Esophagus muscularis mucosa (tissue), 4 donors: ENCODE measurements around the gene CISH. TPM values are rescaled to one million over a fixed set of nuclear protein-coding genes. Genes with fewer than 3 reads are reported as not detected.

Experiments
- DNase-seq: peaks from one replicate; pipeline ENCODE4 v3.0.0-alpha.2; 2017; ENCODE audit errors: extremely low spot score
- H3K27ac ChIP-seq, 4 donors: fragments of 200-600 bp; sonication (generic); replicated peaks in 1 of 4; 1 replicate in 3 of 4; 2 replicates in 1 of 4; pipeline ENCODE4 v1.5.1; 2016 to 2019; ENCODE audit warnings: mild to moderate bottlenecking in 1 of 4
- H3K27me3 ChIP-seq, 4 donors: fragments of 200-600 bp; sonication (generic); one replicate each; pipeline versions ENCODE4 v1.5.1 to v1.6.0; 2016 to 2019
- H3K36me3 ChIP-seq, 4 donors: fragments of 200-600 bp; sonication (generic); one replicate each; pipeline ENCODE4 v1.5.1; 2016 to 2019
- H3K4me1 ChIP-seq, 4 donors: fragments of 200-600 bp; sonication (generic); one replicate each; pipeline ENCODE4 v1.5.1; 2016 to 2019
- H3K4me3 ChIP-seq, 4 donors: fragments of 200-600 bp; sonication (generic); 1 replicate in 2 of 4; 2 replicates in 2 of 4; pipeline ENCODE4 v1.5.1; 2016 to 2019; ENCODE audit warnings: mild to moderate bottlenecking in 4 of 4, moderate library complexity in 1 of 4
- H3K9me3 ChIP-seq, 4 donors: fragments of 200-600 bp; sonication (generic); 1 replicate in 3 of 4; 2 replicates in 1 of 4; pipeline ENCODE4 v1.5.1; 2016 to 2019
- EP300 ChIP-seq: sonication (generic); formaldehyde crosslinking; IDR thresholded peaks from one replicate; pipeline ENCODE4 v1.6.1; 2017; ENCODE audit warnings: antibody characterized with exemption
- POLR2A ChIP-seq: fragments of 450-650 bp; IDR thresholded peaks from one replicate; pipeline ENCODE4 v1.6.1; 2017; ENCODE audit warnings: antibody characterized with exemption, moderate library complexity, mild to moderate bottlenecking, low read depth
- POLR2AphosphoS5 ChIP-seq, 2 donors: sonication (generic); formaldehyde crosslinking; IDR thresholded peaks; one replicate each; pipeline ENCODE4 v1.6.1; 2017; ENCODE audit warnings: antibody characterized with exemption in 2 of 2
- WGBS: methylation state at CpG from one replicate; pipeline ENCODE4 v1.1.5; 2018; 5-methylcytosine and 5-hydroxymethylcytosine counted together
- intact Hi-C: fragments of 100-400 bp; cut with DNase I; formaldehyde crosslinking; loops from one replicate; pipeline ENCODE4 v1.15.1; 2023
- total RNA-seq, 4 donors: library from RNA; depleted of rRNA; stranded (reverse); fragments of >200 nt; gene quantifications; one replicate each; pipeline versions ENCODE4 v1.1.0 to v1.2.1, GENCODE V29; 2016
- TF ChIP-seq, protein P1 (sequence below), 3 experiments: fragments of 200-600 bp in 2 of 3; fragments of 450-650 bp in 1 of 3; sonication (generic) in 2 of 3; IDR thresholded peaks; one replicate each; pipeline ENCODE4 v1.5.1; 2017 to 2019; ENCODE audit warnings: antibody characterized with exemption in 3 of 3, mild to moderate bottlenecking in 2 of 3, moderate library complexity in 1 of 3

Gene CISH
- total RNA-seq, 4 donors from 2014 or later, result 1.7 to 26.7 (median 4.4) TPM

- Histone ChIP-seq H3K36me3 (peaks cover 3 to 53% (median 34%) of the 10 kb centered on the region in 4 donors), H3K27ac (peak overlapping the region in 1 of 4 donors; percentile 64), H3K27me3 (no peaks in the 10 kb centered on the region), H3K4me1 (peaks cover 14 to 40% (median 34%) of the 10 kb centered on the region in 4 donors), H3K4me3 (no peak overlapping the region), H3K9me3 (no peaks in the 10 kb centered on the region)
- DNase-seq, result no peak
- WGBS, result 87% methylated on average over 4 of the region's 4 CpGs
- intact Hi-C loops, result loop anchor here (1.0 to 5.0 kb wide), 2 partner anchors 42 to 804 kb away; no protein-coding TSS in a partner anchor
- TF ChIP-seq EP300, result no peak
Observed at GRCh38 chr3:50572801-50573371, 38.7 kb downstream of the CISH start.

GRCh38 chr3:50572158-50572557 is 39.4 kb downstream of the CISH start:
- no peak for DNase-seq
- intact Hi-C loops, result loop anchor here (1.0 to 5.0 kb wide), 2 partner anchors 43 to 805 kb away; no protein-coding TSS in a partner anchor

DNA sequence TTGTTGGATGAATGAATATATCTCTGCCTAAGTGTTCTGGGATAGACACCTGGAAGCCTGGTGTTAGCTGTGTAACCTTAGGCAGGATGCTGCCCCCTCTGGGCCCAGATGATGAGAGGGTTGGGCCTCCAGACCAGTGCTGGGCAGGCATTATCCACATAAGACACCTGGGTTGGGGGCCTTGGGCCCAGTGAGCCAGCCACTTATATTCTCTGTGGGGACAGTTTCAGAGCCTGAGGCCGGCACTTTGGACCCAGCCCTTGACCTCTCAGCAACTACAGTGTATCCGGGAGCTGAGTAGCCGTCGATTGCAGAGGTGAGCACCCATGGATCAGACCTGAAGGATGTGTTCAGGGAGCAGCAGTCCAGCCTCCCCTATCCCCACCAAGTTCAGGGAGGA is 40.1 kb downstream of the CISH start:
- TF ChIP-seq EP300 (no peak), POLR2AphosphoS5 (IDR thresholded peaks at IDR 0.05) (no peak), POLR2A (no peak)
- TF ChIP-seq, protein P1, sequence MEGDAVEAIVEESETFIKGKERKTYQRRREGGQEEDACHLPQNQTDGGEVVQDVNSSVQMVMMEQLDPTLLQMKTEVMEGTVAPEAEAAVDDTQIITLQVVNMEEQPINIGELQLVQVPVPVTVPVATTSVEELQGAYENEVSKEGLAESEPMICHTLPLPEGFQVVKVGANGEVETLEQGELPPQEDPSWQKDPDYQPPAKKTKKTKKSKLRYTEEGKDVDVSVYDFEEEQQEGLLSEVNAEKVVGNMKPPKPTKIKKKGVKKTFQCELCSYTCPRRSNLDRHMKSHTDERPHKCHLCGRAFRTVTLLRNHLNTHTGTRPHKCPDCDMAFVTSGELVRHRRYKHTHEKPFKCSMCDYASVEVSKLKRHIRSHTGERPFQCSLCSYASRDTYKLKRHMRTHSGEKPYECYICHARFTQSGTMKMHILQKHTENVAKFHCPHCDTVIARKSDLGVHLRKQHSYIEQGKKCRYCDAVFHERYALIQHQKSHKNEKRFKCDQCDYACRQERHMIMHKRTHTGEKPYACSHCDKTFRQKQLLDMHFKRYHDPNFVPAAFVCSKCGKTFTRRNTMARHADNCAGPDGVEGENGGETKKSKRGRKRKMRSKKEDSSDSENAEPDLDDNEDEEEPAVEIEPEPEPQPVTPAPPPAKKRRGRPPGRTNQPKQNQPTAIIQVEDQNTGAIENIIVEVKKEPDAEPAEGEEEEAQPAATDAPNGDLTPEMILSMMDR (IDR thresholded peaks at IDR 0.05), result no peak
- no peak overlapping the region for H3K4me3 ChIP-seq
- DNase-seq, result no peak
- peaks cover 22 to 52% (median 45%) of the 10 kb centered on the region in 4 donors for H3K4me1 ChIP-seq
- peak overlapping the region in 2 of 4 donors; percentile 64 to 91 for H3K27ac ChIP-seq
- 87% methylated on average over 4 of the region's 4 CpGs for WGBS
- H3K36me3 ChIP-seq, result peaks cover 0 to 39% (median 21%) of the 10 kb centered on the region in 4 donors
- H3K27me3 ChIP-seq, result no peaks in the 10 kb centered on the region
- H3K9me3 ChIP-seq, result no peaks in the 10 kb centered on the region
- intact Hi-C loops, result loop anchor here (5.0 kb wide), 1 partner anchor 806 kb away; no protein-coding TSS in a partner anchor

More at GRCh38 chr3:50572158-50572557, 39.4 kb downstream of the CISH start:
- no peak for TF ChIP-seq POLR2A
- TF ChIP-seq POLR2AphosphoS5 (IDR thresholded peaks at IDR 0.05), result peak; percentile 26 to 48
- TF ChIP-seq, protein P1 (IDR thresholded peaks at IDR 0.05), result peak; percentile 92 to 95 (median 93)
- no peak for TF ChIP-seq EP300
- H3K9me3 ChIP-seq, result no peaks in the 10 kb centered on the region
- WGBS, result no CpG with 5 or more reads among the region's 1 CpG
- peak overlapping the region in 1 of 4 donors; percentile 64 for H3K27ac ChIP-seq
- no peaks in the 10 kb centered on the region for H3K27me3 ChIP-seq
- no peak overlapping the region for H3K4me3 ChIP-seq
- H3K36me3 ChIP-seq, result peaks cover 0 to 45% (median 27%) of the 10 kb centered on the region in 4 donors
- peaks cover 16 to 45% (median 39%) of the 10 kb centered on the region in 4 donors for H3K4me1 ChIP-seq

DNA sequence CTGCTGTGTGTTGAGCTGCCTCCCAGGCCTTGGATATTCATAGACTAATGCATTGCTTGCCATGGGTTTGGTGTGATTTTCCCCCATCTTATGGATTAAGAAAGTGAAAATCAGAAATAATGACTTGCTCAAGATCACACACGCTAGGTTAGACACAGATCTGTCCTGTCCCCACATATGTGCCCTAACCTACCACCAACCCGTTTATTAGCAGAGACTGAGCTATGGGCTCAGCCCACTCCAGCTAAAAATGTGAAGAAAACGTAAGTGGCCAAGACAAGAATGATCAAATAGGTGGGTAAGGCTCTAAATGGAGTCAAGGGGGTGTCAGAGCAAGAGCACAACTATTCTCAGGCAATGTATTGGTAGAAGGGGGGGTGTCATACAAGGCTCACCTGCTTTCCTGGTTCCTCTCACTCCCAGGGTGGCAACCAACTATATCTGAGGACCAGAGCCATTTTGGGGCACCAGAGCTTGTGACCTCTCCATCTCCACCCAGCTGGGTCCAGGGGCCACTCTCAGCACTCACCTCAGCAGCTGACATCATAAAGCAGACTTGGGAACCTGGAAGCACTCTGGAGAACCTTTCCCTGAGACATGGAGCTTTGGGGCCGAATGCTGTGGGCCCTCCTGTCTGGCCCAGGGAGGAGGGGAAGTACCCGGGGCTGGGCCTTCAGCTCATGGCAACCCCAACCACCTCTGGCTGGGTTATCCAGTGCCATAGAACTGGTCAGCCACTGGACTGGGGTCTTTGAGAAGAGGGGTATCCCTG is 40.9 kb downstream of the CISH start:
- no peaks in the 10 kb centered on the region for H3K27me3 ChIP-seq
- H3K9me3 ChIP-seq, result no peaks in the 10 kb centered on the region
- WGBS, result 75% methylated on average over 3 of the region's 5 CpGs
- peaks cover 24 to 59% (median 50%) of the 10 kb centered on the region in 4 donors for H3K4me1 ChIP-seq
- H3K27ac ChIP-seq, result peak overlapping the region in 2 of 4 donors; percentile 91 to 92
- peaks cover 0 to 31% (median 17%) of the 10 kb centered on the region in 4 donors for H3K36me3 ChIP-seq
- TF ChIP-seq, protein P1 (IDR thresholded peaks at IDR 0.05), result no peak
- TF ChIP-seq POLR2AphosphoS5 (IDR thresholded peaks at IDR 0.05) (no peak), POLR2A (no peak)
- no peak overlapping the region for H3K4me3 ChIP-seq
- intact Hi-C loops, result loop anchor here (5.0 kb wide), 1 partner anchor 807 kb away; no protein-coding TSS in a partner anchor
- no peak for DNase-seq
